CD4-positive, alpha-beta T cell (primary cell): ENCODE measurements around the gene OR7G1. TPM values are rescaled to one million over a fixed set of nuclear protein-coding genes. Genes with fewer than 3 reads are reported as not detected.

ENCODE experiments used
- ATAC-seq: fragments of 200-7000 bp; cut with Tn5 transposase; one replicate; pipeline ENCODE4 v1.10.0; 2022; ENCODE audit warnings: mild to moderate bottlenecking; ENCODE audit not compliant: poor library complexity
- CTCF ChIA-PET: fragments of 350-600 bp; sonication (Branson Sonifier 250); formaldehyde crosslinking; loops from one replicate; lab custom pipeline; 2021; ENCODE audit warnings: antibody characterized with exemption, inconsistent platforms; lab: Charles Lee
- POLR2A ChIA-PET: fragments of 350-600 bp; sonication (Branson Sonifier 250); formaldehyde crosslinking; loops from one replicate; lab custom pipeline; 2021; ENCODE audit warnings: antibody characterized with exemption, inconsistent platforms; lab: Charles Lee
- DNase-seq, 14 experiments: peaks; one replicate each; pipeline ENCODE4 v3.0.0-alpha.2; 2013 to 2020; ENCODE audit warnings: mixed read lengths in 2 of 14
- H3K27ac ChIP-seq, 2 donors: one replicate each; pipeline versions ENCODE4 v1.5.1 to v1.7.0; 2013; ENCODE audit warnings: low read length in 2 of 2, low read depth in 1 of 2, mild to moderate bottlenecking in 1 of 2
- H3K27me3 ChIP-seq, 2 experiments: 1 replicate in 1 of 2; 2 replicates in 1 of 2; pipeline versions ENCODE4 v1.6.1 to v1.7.0; 2013; ENCODE audit warnings: low read length in 2 of 2, control low read depth in 1 of 2, mild to moderate bottlenecking in 1 of 2, moderate library complexity in 1 of 2; ENCODE audit not compliant: insufficient read depth in 2 of 2, control insufficient read depth in 1 of 2
- H3K36me3 ChIP-seq: one replicate; pipeline ENCODE4 v1.6.1; 2013; ENCODE audit warnings: low read length, control low read depth; ENCODE audit not compliant: insufficient read depth
- H3K4me1 ChIP-seq: one replicate; pipeline ENCODE4 v1.6.1; 2013; ENCODE audit warnings: low read length, control low read depth; ENCODE audit not compliant: insufficient read depth
- H3K4me3 ChIP-seq: one replicate; pipeline ENCODE4 v1.5.1; 2013; ENCODE audit warnings: mild to moderate bottlenecking, low read length, moderate library complexity
- H3K9me3 ChIP-seq, 2 experiments: 1 replicate in 1 of 2; 2 replicates in 1 of 2; pipeline versions ENCODE4 v1.6.1 to v1.7.0; 2013; ENCODE audit warnings: low read length in 2 of 2, mild to moderate bottlenecking in 2 of 2, control low read depth in 1 of 2, moderate library complexity in 1 of 2; ENCODE audit not compliant: control insufficient read depth in 1 of 2, insufficient read depth in 1 of 2
- H3K27ac Mint-ChIP-seq: one replicate; pipeline ENCODE4 v1.8.0; 2020; ENCODE audit warnings: mixed read lengths
- H3K27me3 Mint-ChIP-seq: one replicate; pipeline ENCODE4 v1.8.0; 2021; ENCODE audit warnings: mixed read lengths
- H3K36me3 Mint-ChIP-seq: one replicate; pipeline ENCODE4 v1.8.0; 2021; ENCODE audit warnings: low read depth, mixed read lengths
- H3K4me1 Mint-ChIP-seq: one replicate; pipeline ENCODE4 v1.8.0; 2021; ENCODE audit warnings: low read depth, mixed read lengths
- H3K4me3 Mint-ChIP-seq: one replicate; pipeline ENCODE4 v1.8.0; 2020; ENCODE audit warnings: mild to moderate bottlenecking, mixed read lengths
- H3K9me3 Mint-ChIP-seq: one replicate; pipeline ENCODE4 v1.8.0; 2020; ENCODE audit warnings: mixed read lengths
- intact Hi-C, 2 experiments: fragments of 100-400 bp; cut with DNase I in 1 of 2; cut with micrococcal nuclease in 1 of 2; formaldehyde crosslinking; loops; one replicate each; pipeline versions ENCODE4 v1.15.1 to v1.9.0; 2023 to 2025; cut with DNase I, micrococcal nuclease
- total RNA-seq, 174 experiments: library from RNA in 2 of 174; stranded (reverse) in 2 of 174; gene quantifications; one replicate each; pipeline ENCODE4 v1.2.3 and lab custom pipeline; 2021 to 2026
- TF ChIP-seq, protein P1 (sequence below): fragments of 200-600 bp; IDR thresholded peaks from one replicate; pipeline ENCODE4 v1.8.0; 2022; ENCODE audit warnings: antibody characterized with exemption, mild to moderate bottlenecking

OR7G1 gene
- total RNA-seq, 2 experiments from 2014 or later = not detected

DNA sequence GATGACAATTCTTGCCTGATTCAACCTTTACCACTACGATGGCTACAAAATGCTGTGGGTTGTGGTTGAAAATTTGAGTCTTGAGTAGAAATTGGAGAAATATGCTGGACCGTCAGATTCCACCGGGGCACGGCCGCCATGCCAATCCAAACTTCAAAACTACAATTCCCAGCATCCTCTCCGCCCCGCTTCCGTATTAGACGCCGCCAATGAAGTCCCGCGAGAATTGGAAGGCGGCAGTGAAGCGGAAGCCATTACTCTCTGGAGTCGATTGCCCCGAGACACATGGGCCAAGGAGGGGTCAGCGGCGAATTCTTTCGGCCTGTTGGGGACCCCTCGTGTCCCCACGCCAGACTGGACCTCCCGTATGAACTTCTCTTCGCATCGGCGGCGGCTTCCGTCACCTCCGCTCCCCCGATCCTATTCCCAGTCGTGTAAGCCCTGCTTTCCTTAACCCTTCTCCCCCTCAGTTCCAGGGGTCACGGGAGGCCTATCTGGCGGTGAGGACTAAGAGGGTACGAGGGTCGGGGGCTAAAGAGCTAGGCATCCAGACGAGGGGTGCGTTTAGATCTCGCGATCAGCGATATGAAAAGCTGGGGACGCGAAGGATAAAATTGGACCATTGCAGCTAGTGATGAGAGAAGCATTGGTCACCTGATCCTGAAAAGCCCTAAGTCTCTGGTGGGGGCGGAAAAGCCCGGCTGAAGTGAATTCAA is 24.8 kb upstream of the OR7G1 start, which contains the start of gene ZNF317:
Gene ZNF317 (plus strand): TSS at position 239 of the 716 bp plus-strand sequence. CDS start 15,620 bp downstream, outside the sequence.
- peak within 1 kb of the TSS; percentile 86 to 87 for H3K27ac ChIP-seq
- TF ChIP-seq, protein P1, sequence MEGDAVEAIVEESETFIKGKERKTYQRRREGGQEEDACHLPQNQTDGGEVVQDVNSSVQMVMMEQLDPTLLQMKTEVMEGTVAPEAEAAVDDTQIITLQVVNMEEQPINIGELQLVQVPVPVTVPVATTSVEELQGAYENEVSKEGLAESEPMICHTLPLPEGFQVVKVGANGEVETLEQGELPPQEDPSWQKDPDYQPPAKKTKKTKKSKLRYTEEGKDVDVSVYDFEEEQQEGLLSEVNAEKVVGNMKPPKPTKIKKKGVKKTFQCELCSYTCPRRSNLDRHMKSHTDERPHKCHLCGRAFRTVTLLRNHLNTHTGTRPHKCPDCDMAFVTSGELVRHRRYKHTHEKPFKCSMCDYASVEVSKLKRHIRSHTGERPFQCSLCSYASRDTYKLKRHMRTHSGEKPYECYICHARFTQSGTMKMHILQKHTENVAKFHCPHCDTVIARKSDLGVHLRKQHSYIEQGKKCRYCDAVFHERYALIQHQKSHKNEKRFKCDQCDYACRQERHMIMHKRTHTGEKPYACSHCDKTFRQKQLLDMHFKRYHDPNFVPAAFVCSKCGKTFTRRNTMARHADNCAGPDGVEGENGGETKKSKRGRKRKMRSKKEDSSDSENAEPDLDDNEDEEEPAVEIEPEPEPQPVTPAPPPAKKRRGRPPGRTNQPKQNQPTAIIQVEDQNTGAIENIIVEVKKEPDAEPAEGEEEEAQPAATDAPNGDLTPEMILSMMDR = no peak
- no peaks in the 10 kb centered on the region for H3K27me3 ChIP-seq
- Mint-ChIP-seq H3K4me1 (peaks cover 48% of the 10 kb centered on the region), H3K27me3 (peaks cover 5% of the 10 kb centered on the region), H3K4me3 (peak within 1 kb of the TSS; percentile 96), H3K9me3 (peaks cover 3% of the 10 kb centered on the region), H3K27ac (peak within 1 kb of the TSS; percentile 94), H3K36me3 (peaks cover 49% of the 10 kb centered on the region)
- ATAC-seq (peak; percentile 90), DNase-seq (peak; percentile 81 to 96 (median 85))
- ChIA-PET POLR2A (interaction anchor here (0.6 to 1.0 kb wide), 3 partner anchors 295 to 721 kb away, joined by 3 to 4 read pairs (median 4); partner anchors contain the start of genes ZNF266 and ZNF846), CTCF (no interaction called here)
- peaks cover 6 to 9% of the 10 kb centered on the region in 2 experiments for H3K9me3 ChIP-seq
- H3K36me3 ChIP-seq = peaks cover 2% of the 10 kb centered on the region
- peaks cover 22% of the 10 kb centered on the region for H3K4me1 ChIP-seq
- H3K4me3 ChIP-seq = peak within 1 kb of the TSS; percentile 94
- intact Hi-C loops = loop anchor here (1.0 to 10.0 kb wide), 8 partner anchors 167 to 772 kb away; partner anchors contain the start of genes ZNF266 (in 2 of the 2), ZNF559 (in 2 of the 2), MBD3L1 (in 1 of the 2) and ZNF121 (in 1 of the 2)

DNA sequence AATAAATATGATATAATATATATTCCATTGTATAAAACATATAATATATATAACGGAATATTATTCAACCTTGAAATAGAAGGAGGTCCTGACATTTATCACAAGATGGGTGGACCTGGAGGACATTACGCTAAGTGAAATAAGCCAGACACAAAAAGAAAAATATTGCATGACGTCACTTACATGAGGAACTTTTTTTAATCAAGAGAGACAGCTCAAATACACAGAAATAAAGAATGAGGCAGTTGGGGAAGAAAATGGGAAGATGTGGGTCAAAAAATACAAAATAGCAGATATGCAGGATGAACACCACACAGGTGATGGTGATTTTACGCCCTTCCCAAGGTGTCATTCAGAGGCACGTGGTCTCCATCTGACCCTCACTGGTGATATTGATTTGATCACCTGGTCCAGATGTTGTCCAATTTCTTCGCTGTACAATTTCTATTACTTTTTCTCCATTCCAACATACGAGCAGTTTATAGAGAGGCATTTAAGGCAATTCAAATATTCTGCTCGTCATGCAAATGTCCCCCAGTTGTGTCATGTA is 24.1 kb upstream of the OR7G1 start:
- peaks cover 43% of the 10 kb centered on the region for H3K36me3 Mint-ChIP-seq
- peaks cover 22% of the 10 kb centered on the region for H3K4me1 ChIP-seq
- no peaks in the 10 kb centered on the region for H3K27me3 ChIP-seq
- POLR2A ChIA-PET = interaction anchor here (1.0 kb wide), 1 partner anchor 295 kb away, joined by 3 read pairs; the partner anchor contains the start of gene ZNF266
- peaks cover 44% of the 10 kb centered on the region for H3K4me1 Mint-ChIP-seq
- ATAC-seq (peak; percentile 18), DNase-seq (no peak)
- H3K4me3 Mint-ChIP-seq = peak overlapping the region; percentile 96
- peak overlapping the region; percentile 86 to 87 for H3K27ac ChIP-seq
- H3K9me3 Mint-ChIP-seq = peaks cover under 1% of the 10 kb centered on the region
- H3K4me3 ChIP-seq = peak overlapping the region; percentile 94
- CTCF ChIA-PET = no interaction called here
- TF ChIP-seq, protein P1 = no peak
- H3K27ac Mint-ChIP-seq = peak overlapping the region; percentile 94
- H3K9me3 ChIP-seq = peaks cover 0 to 3% of the 10 kb centered on the region in 2 experiments
- intact Hi-C loops = loop anchor here (1.0 to 10.0 kb wide), 11 partner anchors 68 to 888 kb away; partner anchors contain the start of genes ZNF266 (in 2 of the 2), ZNF559 (in 2 of the 2), MBD3L1 (in 1 of the 2) and ZNF121 (in 1 of the 2)
- H3K36me3 ChIP-seq = no peaks in the 10 kb centered on the region
- peaks cover 5% of the 10 kb centered on the region for H3K27me3 Mint-ChIP-seq

DNA sequence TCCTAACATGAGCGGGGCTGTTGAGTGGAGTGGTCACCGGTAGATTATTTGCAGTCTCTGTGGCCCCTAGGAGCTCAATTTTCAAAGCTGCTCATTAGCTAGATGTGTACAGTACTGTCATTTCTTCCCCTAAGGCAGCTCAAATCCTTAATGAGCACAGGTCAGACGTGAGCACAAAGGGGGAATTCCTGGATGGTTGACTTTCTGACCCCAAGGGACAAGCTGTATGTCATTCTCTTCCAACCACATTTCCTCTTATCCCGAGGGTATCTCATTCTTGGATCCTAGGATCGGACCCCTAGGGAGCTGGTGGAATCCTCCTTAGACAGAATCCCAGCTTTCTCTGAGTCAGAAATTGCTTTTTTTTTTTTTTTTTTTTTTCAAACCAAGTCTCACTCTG is 16.9 kb upstream of the OR7G1 start:
- Histone ChIP-seq H3K36me3 (no peaks in the 10 kb centered on the region), H3K4me3 (no peak overlapping the region), H3K9me3 (no peaks in the 10 kb centered on the region), H3K4me1 (peaks cover 8% of the 10 kb centered on the region), H3K27me3 (peaks cover 0 to 9% of the 10 kb centered on the region in 2 experiments), H3K27ac (no peak overlapping the region)
- H3K27ac Mint-ChIP-seq = no peak overlapping the region
- peaks cover 25% of the 10 kb centered on the region for H3K27me3 Mint-ChIP-seq
- intact Hi-C loops = no loop called here
- POLR2A ChIA-PET = no interaction called here
- H3K9me3 Mint-ChIP-seq = no peaks in the 10 kb centered on the region
- TF ChIP-seq, protein P1 = no peak
- ATAC-seq = no peak
- no peak overlapping the region for H3K4me3 Mint-ChIP-seq
- no peak for DNase-seq
- peaks cover 6% of the 10 kb centered on the region for H3K4me1 Mint-ChIP-seq
- CTCF ChIA-PET = interaction anchor here (0.6 kb wide), 1 partner anchor 1011 kb away, joined by 4 read pairs; no protein-coding TSS in a partner anchor
- no peaks in the 10 kb centered on the region for H3K36me3 Mint-ChIP-seq
